GM18951 (cell line): Measurements from ENCODE around the gene SPIRE1.
"Not testable (repeated sequence)": the region's sequence is repeated elsewhere in the genome, so short reads cannot be mapped to it uniquely, and the experiment has no call there.

Experiments
- POLR2A ChIP-seq: IDR thresholded peaks from 4 replicates; pipeline ENCODE4 v1.6.1; 2011; ENCODE audit warnings: mild to moderate bottlenecking; ENCODE audit not compliant: insufficient read length, insufficient read depth; ENCODE audit errors: extremely low read depth
- in situ Hi-C: fragments of 300-500 bp; cut with MboI; formaldehyde crosslinking; loops from one replicate; pipeline ENCODE4 v1.12.0; 2022; ENCODE audit warnings: low sequenced_read_pairs, mixed read lengths, inconsistent platforms; ENCODE audit not compliant: unreplicated experiment

The SPIRE1 gene

DNA sequence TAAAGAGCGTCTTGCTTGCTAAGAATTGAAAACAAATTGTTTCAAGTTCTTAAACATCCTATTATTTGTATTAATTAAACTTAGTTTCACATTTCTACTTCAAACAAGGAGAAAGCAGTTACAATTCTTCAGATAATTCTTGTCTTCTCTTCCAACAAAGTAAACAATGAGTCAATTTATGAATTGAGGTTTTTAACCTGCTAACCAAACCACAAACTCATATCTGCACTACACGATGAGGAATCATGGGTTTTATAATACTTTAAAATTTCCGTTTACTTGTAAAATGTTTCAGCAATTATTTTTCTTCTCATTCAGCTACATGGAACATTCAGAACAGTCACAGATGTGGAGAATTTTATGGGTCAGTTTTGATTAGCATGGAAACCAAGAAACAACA is 114.2 kb downstream of the SPIRE1 start:
- no peak for TF ChIP-seq POLR2A
- in situ Hi-C loops, result no loop called here

DNA sequence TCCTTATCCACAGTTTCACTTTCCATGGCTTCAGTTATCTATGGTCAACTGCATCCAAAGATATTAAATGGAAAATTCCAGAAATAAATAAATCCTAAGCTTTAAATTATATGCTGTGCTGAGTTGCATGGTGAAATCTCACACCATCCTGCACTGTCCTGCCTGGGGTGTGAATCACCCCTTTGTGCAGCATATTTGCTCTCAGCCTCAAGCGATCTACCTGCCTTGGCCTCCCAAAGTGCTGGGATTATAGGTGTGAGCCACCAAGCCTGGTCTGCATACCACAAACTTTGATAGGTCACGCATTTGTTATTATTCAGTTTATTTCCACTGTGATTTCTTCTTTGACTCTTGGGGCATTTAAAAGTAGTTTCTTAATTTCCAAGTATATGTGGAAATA is 117.2 kb downstream of the SPIRE1 start:
- in situ Hi-C loops, result no loop called here
- no peak for TF ChIP-seq POLR2A

DNA sequence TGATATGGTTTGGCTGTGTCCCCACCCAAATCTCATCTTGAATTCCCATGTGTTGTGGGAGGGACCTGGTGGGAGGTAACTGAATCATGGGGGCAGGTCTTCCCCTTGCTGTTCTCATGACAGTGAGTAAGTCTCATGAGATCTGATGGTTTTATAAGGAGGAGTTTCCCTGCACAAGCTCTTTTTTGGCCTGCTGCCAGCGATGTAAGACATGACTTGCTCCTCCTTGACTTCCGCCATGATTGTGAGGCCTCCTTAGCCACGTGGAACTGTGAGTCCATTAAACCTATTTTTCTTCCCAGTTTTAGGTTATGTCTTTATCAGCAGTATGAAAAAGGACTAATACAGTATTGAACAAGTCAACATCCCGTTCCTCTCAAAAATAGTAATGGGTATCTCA is 118.7 kb downstream of the SPIRE1 start:
- in situ Hi-C loops, result not testable (repeated sequence)

DNA sequence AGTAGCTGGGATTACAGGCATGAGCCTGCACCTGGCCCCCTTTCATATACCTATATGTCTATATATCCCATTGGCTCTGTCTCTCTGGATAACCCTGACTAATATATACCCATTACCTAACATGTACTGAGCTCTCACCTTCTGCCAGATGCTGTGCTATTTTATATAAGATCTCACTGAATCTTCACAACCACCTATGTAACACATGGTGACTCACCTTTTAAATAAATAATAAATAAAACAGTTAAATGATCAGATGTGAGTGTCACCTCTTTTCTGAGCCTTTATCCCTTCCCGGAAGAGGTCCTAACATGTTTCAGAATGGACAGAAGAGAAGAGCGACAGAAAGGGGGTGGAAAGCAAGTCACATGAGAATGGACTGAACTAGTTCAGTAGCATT is 123.1 kb downstream of the SPIRE1 start:
- TF ChIP-seq POLR2A, result no peak
- in situ Hi-C loops, result no loop called here

DNA sequence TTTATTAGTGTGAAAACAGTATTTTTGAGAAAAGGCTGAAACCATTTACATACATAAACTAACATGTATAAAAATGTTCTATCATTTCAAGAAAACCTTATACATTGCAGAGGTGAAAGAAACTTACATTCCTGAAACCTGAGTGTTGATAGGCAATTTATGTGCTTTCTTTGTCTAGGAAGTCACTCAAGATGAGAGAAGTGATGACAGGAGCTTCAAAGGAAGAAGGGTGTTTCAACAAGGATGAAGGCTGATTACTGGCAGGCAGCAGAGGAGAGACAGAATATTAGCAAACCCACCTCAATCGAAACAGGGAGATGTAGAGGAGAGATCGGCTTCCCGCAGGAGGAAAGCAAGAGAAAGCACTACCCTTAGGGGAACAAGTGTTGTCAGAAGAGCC is 125.2 kb downstream of the SPIRE1 start:
- TF ChIP-seq POLR2A, result no peak
- in situ Hi-C loops, result no loop called here

DNA sequence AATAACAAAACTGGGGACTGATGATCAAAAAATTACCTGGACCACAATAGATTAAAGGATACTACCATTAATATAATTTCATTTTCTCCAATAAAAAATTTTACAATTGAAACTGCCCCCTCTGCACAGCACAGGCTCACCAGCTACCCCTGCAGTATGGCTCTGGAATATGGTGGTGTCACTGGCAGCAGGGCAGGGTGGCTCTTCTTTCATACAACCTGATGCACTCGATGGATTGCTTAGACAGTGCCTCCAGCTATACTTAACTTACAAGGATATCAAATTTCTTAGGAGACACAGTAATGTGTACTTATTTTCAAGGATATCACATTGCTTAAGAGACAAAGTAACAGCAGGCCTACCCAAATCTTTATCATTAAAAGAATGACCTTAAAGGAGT is 126.2 kb downstream of the SPIRE1 start:
- in situ Hi-C loops, result no loop called here
- TF ChIP-seq POLR2A, result no peak

DNA sequence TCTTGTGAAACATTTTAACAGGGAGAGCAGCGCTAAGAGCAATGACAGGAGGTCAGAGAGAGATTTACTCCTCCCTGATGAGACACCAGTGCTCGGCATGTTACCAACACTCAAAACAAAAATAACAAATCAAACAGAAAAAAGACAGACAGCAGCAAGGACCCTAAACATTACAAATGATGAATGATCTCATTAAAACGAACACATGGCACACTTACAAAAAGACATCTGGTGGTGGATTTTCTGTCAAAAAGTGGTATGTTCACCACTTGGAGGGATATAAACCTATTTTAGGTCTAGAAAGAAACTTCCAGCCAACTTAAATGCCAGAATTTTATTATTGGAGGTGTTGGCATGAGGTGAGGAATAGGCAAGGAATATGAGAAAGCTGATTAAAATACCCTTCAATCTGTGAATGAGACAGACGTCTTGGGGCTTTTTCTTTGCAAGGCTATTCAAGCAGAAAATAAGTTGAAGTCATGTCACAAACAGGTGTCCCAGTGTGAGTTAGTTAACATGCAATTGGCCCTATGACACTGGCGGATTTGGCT is 137.4 kb downstream of the SPIRE1 start:
- in situ Hi-C loops, result no loop called here
- TF ChIP-seq POLR2A, result no peak

DNA sequence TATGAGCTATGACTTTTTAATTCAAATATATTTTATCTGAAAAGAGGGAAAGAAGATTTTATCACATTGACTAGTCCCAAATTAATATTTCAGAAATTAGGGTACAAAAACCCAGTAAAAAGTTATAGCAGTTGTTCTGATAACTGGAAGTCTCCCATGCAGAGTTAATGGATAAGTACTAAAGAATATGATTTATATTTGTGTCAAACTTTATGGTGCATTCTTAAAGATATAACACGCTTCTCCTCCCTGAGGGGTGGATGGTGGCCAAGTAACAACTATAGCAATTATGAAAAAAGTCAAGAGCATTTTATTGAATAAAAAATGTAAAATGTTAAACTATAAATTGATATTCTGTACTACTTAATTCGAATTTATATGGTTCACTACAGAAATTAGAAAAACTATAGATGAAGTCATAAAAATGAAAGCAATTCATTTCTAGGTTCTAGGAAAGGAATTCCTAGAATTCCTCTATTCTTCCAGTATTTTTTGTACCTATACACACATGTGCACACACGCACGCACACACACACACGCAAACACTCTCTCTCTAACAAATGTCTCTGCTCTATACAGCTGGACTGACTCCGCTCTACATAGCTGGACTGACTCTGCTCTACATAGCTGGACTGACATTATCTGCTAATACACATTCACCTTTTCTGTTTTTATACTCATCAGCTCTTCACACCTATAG is 138.9 kb downstream of the SPIRE1 start:
- no peak for TF ChIP-seq POLR2A
- in situ Hi-C loops, result no loop called here

DNA sequence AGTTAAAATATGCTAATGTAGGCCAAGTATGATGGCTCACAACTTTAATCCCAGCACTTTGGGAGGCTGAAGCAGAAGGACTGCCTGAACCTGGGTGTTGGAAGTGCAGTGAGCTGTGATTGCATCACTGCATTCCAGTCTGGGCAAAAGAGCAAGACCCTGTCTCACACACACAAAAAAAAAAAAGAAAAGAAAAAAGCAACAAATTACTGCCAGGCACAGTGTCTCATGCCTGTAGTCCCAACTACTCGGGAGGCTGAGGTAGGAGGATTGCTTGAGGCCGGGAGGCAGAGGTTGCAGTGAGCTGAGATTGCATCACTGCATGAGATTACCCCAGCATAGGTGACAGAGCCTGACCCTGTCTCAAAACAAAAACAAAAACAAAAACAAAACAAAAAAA is 139.6 kb downstream of the SPIRE1 start:
- no peak for TF ChIP-seq POLR2A
- in situ Hi-C loops, result no loop called here

DNA sequence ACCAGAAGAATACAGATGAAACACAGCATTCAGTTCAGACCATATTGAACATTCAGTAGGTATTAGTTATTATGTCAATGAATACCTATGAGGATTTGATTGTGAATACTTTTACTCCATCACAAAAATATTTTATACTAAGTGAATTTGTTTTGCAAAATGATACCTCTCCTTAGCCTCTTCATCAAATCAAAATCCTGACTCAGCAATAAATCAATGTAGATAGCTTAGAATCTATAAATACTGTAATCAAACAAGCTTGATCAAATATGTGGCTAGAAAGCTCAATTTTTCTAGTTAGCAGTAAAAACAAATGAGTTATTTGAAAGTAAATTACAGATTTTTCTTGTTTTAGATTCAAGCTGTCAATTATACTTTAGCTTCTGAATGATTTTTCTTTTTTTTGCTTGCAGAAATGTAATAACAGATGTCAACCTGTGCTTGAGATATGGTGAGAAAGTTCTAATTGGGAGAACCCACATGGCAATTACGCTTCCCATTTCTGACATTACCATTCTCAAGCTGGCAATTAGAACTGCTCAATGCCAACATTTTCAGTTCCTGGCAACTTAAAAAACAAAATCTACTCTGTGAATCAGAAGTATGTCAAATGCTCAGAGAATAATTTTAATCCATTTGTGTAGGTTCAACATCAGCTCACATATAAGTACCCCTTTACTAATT is 140.6 kb downstream of the SPIRE1 start:
- in situ Hi-C loops, result no loop called here
- TF ChIP-seq POLR2A, result no peak

DNA sequence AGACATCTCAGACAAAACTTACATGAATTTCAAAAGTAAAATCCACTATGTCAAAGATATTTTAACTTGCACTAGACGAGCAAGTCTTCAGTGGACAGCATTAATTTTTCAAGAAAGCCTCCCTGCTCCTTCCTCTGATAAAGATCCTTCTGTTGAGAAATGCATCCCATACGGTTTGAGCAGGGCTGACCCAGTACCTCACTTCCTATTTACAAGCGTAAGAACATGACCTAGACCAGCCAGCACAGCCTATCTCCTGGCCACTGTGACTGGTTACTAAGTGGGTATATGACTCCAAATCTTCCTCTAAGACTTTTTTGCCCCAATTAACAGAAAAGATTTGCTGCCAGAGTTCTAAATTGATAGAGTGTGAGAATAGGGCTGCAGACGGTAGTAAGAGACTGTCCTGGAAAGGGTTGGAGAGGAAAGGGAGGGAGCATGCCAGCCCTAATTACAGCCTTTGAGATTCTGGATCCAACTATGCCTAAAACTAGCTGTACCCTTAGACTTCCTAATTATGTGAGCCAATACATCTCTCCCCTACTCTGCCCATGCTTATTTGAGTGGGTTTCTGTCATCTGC is 141.8 kb downstream of the SPIRE1 start:
- in situ Hi-C loops, result no loop called here
- no peak for TF ChIP-seq POLR2A

DNA sequence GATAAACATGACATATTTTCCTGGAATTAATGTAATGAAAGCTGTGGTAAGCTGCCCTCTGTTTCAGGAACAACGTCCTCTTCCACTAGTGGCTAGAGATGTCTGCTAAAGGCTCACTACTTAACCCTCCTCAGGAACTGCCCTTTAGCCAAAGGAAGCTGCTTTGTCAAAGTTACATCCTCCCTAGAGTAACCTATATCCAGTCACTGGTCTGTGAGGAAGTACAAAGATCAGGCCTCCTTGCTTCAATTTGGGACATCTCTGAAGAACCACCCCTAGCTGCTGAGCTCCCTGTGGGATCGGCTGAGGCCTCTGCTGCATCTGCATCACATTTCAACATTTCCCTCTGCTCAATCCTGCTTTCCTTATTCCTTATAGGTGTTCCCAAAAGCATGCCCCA is 142.4 kb downstream of the SPIRE1 start:
- in situ Hi-C loops, result no loop called here
- no peak for TF ChIP-seq POLR2A

DNA sequence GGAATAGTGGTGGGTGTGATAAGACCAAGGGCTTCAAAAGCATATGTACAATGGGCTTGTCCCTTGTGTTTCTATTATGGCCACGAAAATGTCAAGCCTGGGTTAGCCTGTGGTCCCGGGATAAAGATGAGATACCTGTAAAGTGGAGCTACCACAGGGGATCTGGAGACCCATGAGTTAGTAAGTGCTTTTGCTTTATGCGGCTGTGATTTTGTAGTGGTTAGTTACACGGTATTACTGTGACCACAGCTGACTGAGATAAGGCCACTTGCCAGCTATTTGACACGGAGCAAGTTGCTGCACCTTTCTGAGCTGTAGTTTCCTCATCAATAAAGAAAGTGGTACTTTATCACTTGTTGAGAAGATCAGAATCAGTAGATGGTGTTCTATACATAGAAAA is 150.9 kb downstream of the SPIRE1 start:
- no peak for TF ChIP-seq POLR2A
- in situ Hi-C loops, result no loop called here

DNA sequence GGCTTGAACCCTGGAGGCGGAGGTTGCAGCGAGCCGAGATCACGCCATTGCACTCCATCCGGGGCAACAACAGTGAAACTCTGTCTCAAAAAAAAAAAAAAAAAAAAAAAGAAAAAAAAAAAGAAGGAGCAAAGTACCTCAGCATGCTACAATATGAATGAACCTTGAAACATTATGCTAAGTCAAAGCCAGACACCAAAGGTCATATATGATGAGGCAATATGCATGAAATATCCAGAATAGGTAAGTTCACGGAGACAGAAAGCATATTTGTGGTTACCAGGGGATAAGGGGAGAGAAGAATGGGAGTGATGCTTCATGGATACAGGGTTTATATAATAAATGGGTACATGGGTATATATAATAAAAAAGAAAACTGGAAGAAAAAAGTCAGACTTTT is 156.9 kb downstream of the SPIRE1 start:
- TF ChIP-seq POLR2A, result no peak
- in situ Hi-C loops, result no loop called here
